Karpas-422 (cell line): Measurements from ENCODE around the gene TEAD2. TPM values are rescaled to one million over a fixed set of nuclear protein-coding genes. Genes with fewer than 3 reads are reported as not detected.
"Not testable (repeated sequence)": the region's sequence is repeated elsewhere in the genome, so short reads cannot be mapped to it uniquely, and the experiment has no call there.

ENCODE experiments used
- DNase-seq: peaks from one replicate; pipeline ENCODE4 v3.0.0-alpha.2; 2015
- H2AFZ ChIP-seq: fragments of 200-600 bp; sonication (generic); 2 replicates; pipeline ENCODE4 v1.6.1; 2014; ENCODE audit warnings: antibody characterized with exemption, low read length, mixed read lengths
- H3K27ac ChIP-seq: fragments of 200-600 bp; sonication (generic); 2 replicates; pipeline ENCODE4 v1.5.1; 2014; ENCODE audit warnings: mild to moderate bottlenecking, low read length, moderate library complexity
- H3K27me3 ChIP-seq: fragments of 200-600 bp; sonication (generic); 2 replicates; pipeline ENCODE4 v1.6.1; 2014; ENCODE audit warnings: low read length, mixed read lengths
- H3K36me3 ChIP-seq: fragments of 200-600 bp; sonication (generic); 2 replicates; pipeline ENCODE4 v1.6.1; 2014; ENCODE audit warnings: low read length, mixed read lengths; ENCODE audit not compliant: insufficient read depth
- H3K4me1 ChIP-seq: fragments of 200-600 bp; sonication (generic); 2 replicates; pipeline ENCODE4 v1.6.1; 2014; ENCODE audit warnings: mild to moderate bottlenecking, low read length, mixed read lengths
- H3K4me2 ChIP-seq: fragments of 200-600 bp; sonication (generic); 2 replicates; pipeline ENCODE4 v1.6.1; 2014; ENCODE audit warnings: low read length, low read depth, mild to moderate bottlenecking; ENCODE audit not compliant: poor library complexity, severe bottlenecking
- H3K4me3 ChIP-seq: fragments of 200-600 bp; sonication (generic); 2 replicates; pipeline ENCODE4 v1.5.1; 2014; ENCODE audit warnings: mild to moderate bottlenecking, antibody characterized with exemption, low read length, mixed read lengths
- H3K79me2 ChIP-seq: fragments of 200-600 bp; sonication (generic); 2 replicates; pipeline ENCODE4 v1.6.1; 2014; ENCODE audit warnings: mild to moderate bottlenecking, low read length, mixed read lengths
- H3K9ac ChIP-seq: fragments of 200-600 bp; sonication (generic); 2 replicates; pipeline ENCODE4 v1.6.0; 2014; ENCODE audit warnings: low read length
- H3K9me2 ChIP-seq: fragments of 200-600 bp; sonication (generic), shearing (Covaris generic); replicated peaks from 2 replicates; pipeline ENCODE4 v1.6.0; 2014; ENCODE audit warnings: mild to moderate bottlenecking, low read length, moderate library complexity; ENCODE audit not compliant: insufficient read depth
- H3K9me3 ChIP-seq: fragments of 300-700, 200-600 bp; sonication (generic); 2 replicates; pipeline ENCODE4 v1.6.1; 2014; ENCODE audit warnings: low read length, mixed read lengths
- H4K20me1 ChIP-seq: fragments of 200-600 bp; sonication (generic); 2 replicates; pipeline ENCODE4 v1.6.1; 2014; ENCODE audit warnings: mild to moderate bottlenecking, antibody characterized with exemption, low read length, low read depth; ENCODE audit not compliant: insufficient read depth
- total RNA-seq: library from RNA; depleted of rRNA; stranded (reverse); fragments of >200 nt; shearing (Covaris generic); gene quantifications from 2 replicates; pipeline ENCODE4 v1.2.3, GENCODE V29; 2014; ENCODE audit warnings: low replicate concordance

The TEAD2 gene
- total RNA-seq, 1 experiment from 2014 or later: 5.5 TPM

DNA sequence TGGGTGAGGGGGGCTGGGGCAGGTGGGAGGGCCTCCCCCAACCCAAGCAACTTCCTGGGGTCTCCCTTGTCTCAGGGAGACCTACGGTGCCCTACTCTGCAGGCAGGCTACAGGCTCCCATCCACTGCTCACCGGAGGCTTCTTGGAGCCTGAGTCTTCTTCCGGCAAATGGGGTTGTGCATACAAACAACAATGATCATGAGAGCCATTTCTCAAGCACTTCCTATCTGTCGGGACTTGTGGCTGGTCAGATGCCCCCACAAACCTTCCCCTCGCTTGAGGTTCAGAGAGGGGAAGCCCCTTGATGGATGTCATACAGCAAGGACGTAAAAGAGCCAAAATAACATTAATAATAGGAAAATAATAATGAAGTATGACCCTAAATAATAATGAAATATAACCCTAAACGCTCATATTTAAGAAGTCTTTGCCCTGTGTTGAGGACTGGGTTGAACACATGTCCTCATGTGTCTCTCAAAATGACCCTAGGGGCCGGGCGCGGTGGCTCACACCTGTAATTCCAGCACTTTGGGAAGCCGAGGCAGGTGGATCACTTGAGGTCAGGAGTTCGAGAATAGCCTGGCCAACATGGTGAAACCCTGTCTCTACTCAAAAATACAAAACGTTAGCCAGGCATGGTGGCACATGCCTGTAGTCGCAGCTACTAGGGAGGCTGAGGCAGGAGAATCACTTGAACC is 26.3 kb downstream of the TEAD2 start:
- Histone ChIP-seq H3K9me2 (no peaks in the 10 kb centered on the region), H3K27me3 (no peaks in the 10 kb centered on the region), H4K20me1 (no peaks in the 10 kb centered on the region; the same call in 1 of the 2 replicates), H3K4me2 (peak overlapping the region; percentile 98), H3K9me3 (no peaks in the 10 kb centered on the region), H3K36me3 (peaks cover 41% of the 10 kb centered on the region), H3K4me1 (peaks cover 95% of the 10 kb centered on the region), H3K4me3 (peak overlapping the region; percentile 79), H3K79me2 (peaks cover 29% of the 10 kb centered on the region), H3K9ac (peak overlapping the region; percentile 93), H3K27ac (peak overlapping the region; percentile 96), H2AFZ (no peak overlapping the region)
- DNase-seq: no peak

DNA sequence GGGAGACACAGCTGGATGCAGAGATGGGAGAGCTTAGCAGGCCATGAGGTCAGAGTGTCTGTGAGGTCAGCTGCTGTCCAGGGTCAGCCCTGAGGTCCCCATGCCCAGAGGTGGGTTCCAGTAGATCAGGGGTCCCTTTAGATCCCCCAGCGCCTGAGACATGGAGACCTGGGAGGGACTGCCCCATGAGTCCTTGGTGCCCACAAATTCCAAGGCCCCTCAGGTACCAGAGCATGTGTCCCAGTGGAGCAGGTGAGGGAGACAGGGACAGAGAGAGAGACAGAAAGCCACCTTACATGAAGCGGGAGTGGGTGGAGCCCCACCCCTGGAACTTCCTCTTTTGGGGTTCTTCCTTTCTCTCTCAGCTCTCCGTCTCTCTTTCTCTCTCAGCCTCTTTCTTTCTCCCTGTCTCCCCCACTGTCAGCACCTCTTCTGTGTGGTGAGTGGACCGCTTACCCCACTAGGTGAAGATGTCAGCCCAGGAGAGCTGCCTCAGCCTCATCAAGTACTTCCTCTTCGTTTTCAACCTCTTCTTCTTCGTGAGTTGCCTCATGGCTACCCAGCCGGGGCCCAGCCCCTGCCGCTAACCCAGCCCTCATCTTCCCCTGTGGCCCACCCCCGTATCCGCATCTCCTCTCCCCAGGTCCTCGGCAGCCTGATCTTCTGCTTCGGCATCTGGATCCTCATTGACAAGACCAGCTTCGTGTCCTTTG is 27.0 kb downstream of the TEAD2 start, which contains the start of gene CD37:
Gene CD37, plus strand, starts transcription at position 336 of the 713 bp plus-strand sequence. Its CDS starts 135 bp downstream, at position 471.
- Histone ChIP-seq H3K9ac (peak within 1 kb of the TSS; percentile 93), H3K36me3 (peaks cover 38% of the 10 kb centered on the region), H3K4me1 (peaks cover 95% of the 10 kb centered on the region), H3K4me3 (peak within 1 kb of the TSS; percentile 79), H3K4me2 (peak within 1 kb of the TSS; percentile 98), H2AFZ (no peak within 1 kb of the TSS), H4K20me1 (no peaks in the 10 kb centered on the region; the same call in 1 of the 2 replicates), H3K27me3 (no peaks in the 10 kb centered on the region), H3K79me2 (peaks cover 33% of the 10 kb centered on the region), H3K27ac (peak within 1 kb of the TSS; percentile 96), H3K9me3 (no peaks in the 10 kb centered on the region), H3K9me2 (no peaks in the 10 kb centered on the region)
- peak; percentile 96 for DNase-seq

DNA sequence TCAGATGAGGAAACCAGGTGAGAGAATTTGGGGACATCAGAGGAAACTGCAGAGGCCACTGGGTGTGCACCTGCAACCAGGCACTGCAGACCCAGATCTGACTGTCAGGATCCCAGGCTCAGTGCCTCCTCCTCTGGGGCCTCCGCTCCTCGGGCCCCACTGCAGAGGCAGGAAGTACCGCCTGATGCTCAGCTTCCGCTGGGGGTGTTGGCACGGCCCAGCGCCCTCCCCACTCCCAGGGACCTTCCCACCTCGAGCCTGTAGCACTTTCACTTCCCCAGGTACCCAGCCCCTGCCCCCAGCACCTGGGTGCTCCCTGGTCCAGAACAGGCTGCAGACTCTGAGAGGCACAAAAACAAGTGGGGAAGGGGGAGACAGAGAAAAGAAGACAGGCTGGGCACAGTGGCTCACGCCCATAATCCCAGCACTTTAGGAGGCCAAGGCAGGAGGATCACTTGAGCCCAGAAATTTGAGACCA is 28.4 kb downstream of the TEAD2 start:
- Histone ChIP-seq H3K79me2 (peaks cover 36% of the 10 kb centered on the region), H3K4me1 (peaks cover 95% of the 10 kb centered on the region), H3K4me2 (peak overlapping the region; percentile 98), H2AFZ (no peak overlapping the region), H3K9me2 (no peaks in the 10 kb centered on the region), H4K20me1 (no peaks in the 10 kb centered on the region; the same call in 1 of the 2 replicates), H3K27ac (peak overlapping the region; percentile 96), H3K9me3 (no peaks in the 10 kb centered on the region), H3K27me3 (no peaks in the 10 kb centered on the region), H3K36me3 (peaks cover 46% of the 10 kb centered on the region), H3K4me3 (peak overlapping the region; percentile 79), H3K9ac (peak overlapping the region; percentile 93)
- DNase-seq: peak; percentile 99

- H3K9me2 ChIP-seq: no peaks in the 10 kb centered on the region
- H2AFZ ChIP-seq: no peak overlapping the region
- H3K4me2 ChIP-seq: peak overlapping the region; percentile 98
- H3K27me3 ChIP-seq: no peaks in the 10 kb centered on the region
- H3K36me3 ChIP-seq: peaks cover 44% of the 10 kb centered on the region
- peak overlapping the region; percentile 57 for H3K4me3 ChIP-seq
- peaks cover 96% of the 10 kb centered on the region for H3K4me1 ChIP-seq
- H3K27ac ChIP-seq: peak overlapping the region; percentile 96
- DNase-seq: peak; percentile 67
- H4K20me1 ChIP-seq: no peaks in the 10 kb centered on the region; the same call in 1 of the 2 replicates
- peaks cover 36% of the 10 kb centered on the region for H3K79me2 ChIP-seq
- no peaks in the 10 kb centered on the region for H3K9me3 ChIP-seq
- peak overlapping the region; percentile 93 for H3K9ac ChIP-seq
Observed at GRCh38 chr19:49333418-49333805, 28.8 kb downstream of the TEAD2 start.

GRCh38 chr19:49332691-49333417 is 29.4 kb downstream of the TEAD2 start:
- not testable (repeated sequence) for H3K9me2 ChIP-seq, H2AFZ ChIP-seq, H3K9me3 ChIP-seq, H4K20me1 ChIP-seq, H3K27me3 ChIP-seq
- Histone ChIP-seq H3K36me3 (peaks cover 41% of the 10 kb centered on the region), H3K79me2 (peaks cover 36% of the 10 kb centered on the region), H3K4me1 (peaks cover 96% of the 10 kb centered on the region), H3K27ac (peak overlapping the region; percentile 96), H3K4me3 (peak overlapping the region; percentile 57), H3K9ac (peak overlapping the region; percentile 93), H3K4me2 (peak overlapping the region; percentile 98)
- DNase-seq: peak; percentile 50

- H3K9me3 ChIP-seq: no peaks in the 10 kb centered on the region
- peaks cover 96% of the 10 kb centered on the region for H3K4me1 ChIP-seq
- H4K20me1 ChIP-seq: no peaks in the 10 kb centered on the region
- no peaks in the 10 kb centered on the region for H3K27me3 ChIP-seq
- H3K36me3 ChIP-seq: peaks cover 38% of the 10 kb centered on the region
- DNase-seq: peak; percentile 97
- H3K9ac ChIP-seq: peak overlapping the region; percentile 93
- H3K79me2 ChIP-seq: peaks cover 27% of the 10 kb centered on the region
- peak overlapping the region; percentile 59 for H3K4me3 ChIP-seq
- H3K27ac ChIP-seq: peak overlapping the region; percentile 96
- H3K4me2 ChIP-seq: peak overlapping the region; percentile 98
- no peaks in the 10 kb centered on the region for H3K9me2 ChIP-seq
- H2AFZ ChIP-seq: no peak overlapping the region
Observed at GRCh38 chr19:49331616-49332055, 30.6 kb downstream of the TEAD2 start.

DNA sequence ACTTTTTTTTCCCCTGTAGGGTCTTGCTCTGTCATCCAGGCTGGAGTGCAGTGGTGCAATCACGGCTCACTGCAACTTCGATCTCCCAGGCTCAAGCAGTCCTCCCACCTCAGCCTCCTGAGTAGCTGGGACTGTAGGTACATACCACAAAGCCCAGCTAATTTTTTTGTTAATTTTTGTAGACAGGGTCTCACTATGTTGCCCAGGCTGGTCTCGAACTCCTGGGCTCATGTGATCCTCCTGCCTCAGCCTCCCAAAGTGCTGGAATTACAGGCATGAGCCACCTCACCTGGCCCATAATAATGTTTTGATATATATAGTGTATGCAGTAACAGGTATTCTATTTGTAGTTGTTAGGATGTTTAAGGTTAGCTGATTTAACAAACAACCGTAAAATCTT is 31.0 kb downstream of the TEAD2 start:
- DNase-seq: peak; percentile 60
- H3K9me2 ChIP-seq, H3K27me3 ChIP-seq, H4K20me1 ChIP-seq, H3K9me3 ChIP-seq, H2AFZ ChIP-seq: not testable (repeated sequence)
- peak overlapping the region; percentile 93 for H3K9ac ChIP-seq
- peak overlapping the region; percentile 98 for H3K4me2 ChIP-seq
- peak overlapping the region; percentile 96 for H3K27ac ChIP-seq
- peaks cover 33% of the 10 kb centered on the region for H3K36me3 ChIP-seq
- H3K4me3 ChIP-seq: peak overlapping the region; percentile 59
- H3K79me2 ChIP-seq: peaks cover 22% of the 10 kb centered on the region
- H3K4me1 ChIP-seq: peaks cover 96% of the 10 kb centered on the region
